ENCODE results near the gene DRP2.
"Not testable (repeated sequence)": the region's sequence is repeated elsewhere in the genome, so short reads cannot be mapped to it uniquely, and the experiment has no call there.

Gene DRP2

GRCh38 chrX:101219116-101219863, at the start of gene DRP2:
DRP2 (plus strand) TSS chrX:101219786; CDS start chrX:101231648, 11,862 bp downstream.
- in situ Hi-C loops (cut with MboI; ENCODE audit: low sequenced_read_pairs) = no loop called here

GRCh38 chrX:101171883-101172400, 47.6 kb upstream of the DRP2 start:
- in situ Hi-C loops (cut with MboI; ENCODE audit: low sequenced_read_pairs) = no loop called here

- in situ Hi-C loops (cut with MboI; ENCODE audit: low sequenced_read_pairs) = no loop called here
Measured at GRCh38 chrX:101176439-101176838, 43.1 kb upstream of the DRP2 start.

- in situ Hi-C loops (cut with MboI; ENCODE audit: low sequenced_read_pairs) = not testable (repeated sequence)
Measured at GRCh38 chrX:101184876-101185275, 34.7 kb upstream of the DRP2 start.

GRCh38 chrX:101187961-101188360, 31.6 kb upstream of the DRP2 start:
- in situ Hi-C loops (cut with MboI; ENCODE audit: low sequenced_read_pairs) = not testable (repeated sequence)

- in situ Hi-C loops (cut with MboI; ENCODE audit: low sequenced_read_pairs) = no loop called here
Measured at GRCh38 chrX:101190736-101191135, 28.9 kb upstream of the DRP2 start.

GRCh38 chrX:101191217-101191750, 28.3 kb upstream of the DRP2 start:
- in situ Hi-C loops (cut with MboI; ENCODE audit: low sequenced_read_pairs) = no loop called here

GRCh38 chrX:101195442-101196173, 24.0 kb upstream of the DRP2 start:
- in situ Hi-C loops (cut with MboI; ENCODE audit: low sequenced_read_pairs) = no loop called here

GRCh38 chrX:101203761-101204351, 15.7 kb upstream of the DRP2 start:
- in situ Hi-C loops (cut with MboI; ENCODE audit: low sequenced_read_pairs) = no loop called here

- in situ Hi-C loops (cut with MboI; ENCODE audit: low sequenced_read_pairs) = no loop called here
Measured at GRCh38 chrX:101206471-101206870, 13.1 kb upstream of the DRP2 start.

GRCh38 chrX:101208152-101208905, 11.3 kb upstream of the DRP2 start:
- in situ Hi-C loops (cut with MboI; ENCODE audit: low sequenced_read_pairs) = no loop called here

GRCh38 chrX:101210630-101211029, 9.0 kb upstream of the DRP2 start:
- in situ Hi-C loops (cut with MboI; ENCODE audit: low sequenced_read_pairs) = no loop called here

GRCh38 chrX:101217689-101218088, 1.9 kb upstream of the DRP2 start:
- in situ Hi-C loops (cut with MboI; ENCODE audit: low sequenced_read_pairs) = no loop called here

GRCh38 chrX:101219864-101220346, 319 bp downstream of the DRP2 start:
- in situ Hi-C loops (cut with MboI; ENCODE audit: low sequenced_read_pairs) = no loop called here

- in situ Hi-C loops (cut with MboI; ENCODE audit: low sequenced_read_pairs) = no loop called here
Measured at GRCh38 chrX:101220662-101221260, 1.2 kb downstream of the DRP2 start.

GRCh38 chrX:101223226-101223625, 3.6 kb downstream of the DRP2 start:
- in situ Hi-C loops (cut with MboI; ENCODE audit: low sequenced_read_pairs) = no loop called here

- in situ Hi-C loops (cut with MboI; ENCODE audit: low sequenced_read_pairs) = no loop called here
Measured at GRCh38 chrX:101229170-101229569, 9.6 kb downstream of the DRP2 start.

GRCh38 chrX:101230636-101231035, 11.1 kb downstream of the DRP2 start:
- in situ Hi-C loops (cut with MboI; ENCODE audit: low sequenced_read_pairs) = no loop called here

- in situ Hi-C loops (cut with MboI; ENCODE audit: low sequenced_read_pairs) = no loop called here
Measured at GRCh38 chrX:101231080-101231479, 11.5 kb downstream of the DRP2 start.

GRCh38 chrX:101232316-101232715, 12.7 kb downstream of the DRP2 start:
- in situ Hi-C loops (cut with MboI; ENCODE audit: low sequenced_read_pairs) = no loop called here

All from HL-60/S4 treated with phorbol 12-myristate 13-acetate at 8.2 ng/mL for 4 days and 3 days (cell line).